Thoracic aorta (tissue), 2 donors: Measurements from ENCODE around the gene CAPZA2. TPM values are rescaled to one million over a fixed set of nuclear protein-coding genes. Genes with fewer than 3 reads are reported as not detected.
"Not testable (repeated sequence)": the region's sequence is repeated elsewhere in the genome, so short reads cannot be mapped to it uniquely, and the experiment has no call there.

ENCODE experiments used
- ATAC-seq: fragments of 150-250 bp; one replicate; pipeline ENCODE4 v1.8.0; 2017; ENCODE audit warnings: low read depth; ENCODE audit not compliant: insufficient number of reproducible peaks, low FRiP score
- DNase-seq: peaks from one replicate; pipeline ENCODE4 v3.0.0-alpha.2; 2020; ENCODE audit warnings: low spot score
- H3K27ac ChIP-seq, 2 donors: fragments of 200-600 bp; sonication (generic); 1 replicate in 1 of 2; 2 replicates in 1 of 2; pipeline ENCODE4 v1.5.1; 2016; ENCODE audit warnings: mild to moderate bottlenecking in 2 of 2, moderate library complexity in 2 of 2
- H3K27me3 ChIP-seq: fragments of 200-600 bp; sonication (generic); replicated peaks from 2 replicates; pipeline ENCODE4 v1.6.0; 2016; ENCODE audit warnings: mild to moderate bottlenecking; ENCODE audit not compliant: insufficient read depth
- H3K36me3 ChIP-seq: fragments of 200-600 bp; sonication (generic); one replicate; pipeline ENCODE4 v1.5.1; 2016
- H3K4me1 ChIP-seq, 2 donors: fragments of 200-600 bp; sonication (generic); 1 replicate in 1 of 2; 2 replicates in 1 of 2; pipeline versions ENCODE4 v1.5.1 to v1.6.0; 2016; ENCODE audit warnings: low read depth in 2 of 2, mild to moderate bottlenecking in 1 of 2; ENCODE audit not compliant: control insufficient read depth in 1 of 2
- H3K4me3 ChIP-seq: fragments of 200-600 bp; sonication (generic); 2 replicates; pipeline ENCODE4 v1.5.1; 2016; ENCODE audit warnings: mild to moderate bottlenecking
- H3K9me3 ChIP-seq: fragments of 200-600 bp; sonication (generic); 2 replicates; pipeline ENCODE4 v1.5.1; 2016
- CTCF ChIP-seq: fragments of 200-600 bp; sonication (generic); IDR thresholded peaks from one replicate; pipeline ENCODE4 v1.5.1; 2019; ENCODE audit warnings: antibody characterized with exemption
- total RNA-seq, 2 donors: library from RNA; depleted of rRNA; stranded (reverse); fragments of >200 nt; gene quantifications; one replicate each; pipeline versions ENCODE4 v1.1.0 to v1.2.3, GENCODE V29; 2016

Gene CAPZA2
- total RNA-seq, 2 donors from 2014 or later = 69.0 to 141 TPM

- Histone ChIP-seq H3K4me3 (no peak overlapping the region), H3K27ac (no peak overlapping the region), H3K36me3 (no peaks in the 10 kb centered on the region), H3K4me1 (peaks cover 4 to 8% of the 10 kb centered on the region in 2 donors), H3K27me3 (no peaks in the 10 kb centered on the region), H3K9me3 (no peaks in the 10 kb centered on the region)
- ATAC-seq (no peak), DNase-seq (no peak)
- TF ChIP-seq CTCF = no peak
These were observed 108.0 kb downstream of the CAPZA2 start for GRCh38 chr7:116970238-116970910.

- not testable (repeated sequence) for ATAC-seq, H3K4me1 ChIP-seq, H3K36me3 ChIP-seq, H3K9me3 ChIP-seq, DNase-seq, H3K27ac ChIP-seq, H3K4me3 ChIP-seq, H3K27me3 ChIP-seq
These were observed 108.8 kb downstream of the CAPZA2 start for GRCh38 chr7:116971153-116971552.

Other genes with a start within 250 kb of the CAPZA2 start
- 10 to 100 TPM; 15.8 to 18.6 TPM for gene MET, start 190.4 kb upstream of the CAPZA2 start, total RNA-seq
- gene ST7, start 90.9 kb downstream of the CAPZA2 start, total RNA-seq = 10 to 100 TPM; 29.8 to 56.2 TPM